Fibroblast of skin of left quadriceps (primary cell): ENCODE data around the gene ALKBH7.

ENCODE experiments used
- DNase-seq, 2 experiments: peaks; one replicate each; pipeline ENCODE4 v3.0.0-alpha.2; 2013; ENCODE audit warnings: low read depth in 2 of 2

Gene ALKBH7

GRCh38 chr19:6424195-6424938 is 51.8 kb downstream of the ALKBH7 start, which contains the start of gene KHSRP:
Gene KHSRP (minus strand): TSS chr19:6424811. CDS start chr19:6424701, 110 bp downstream.
- DNase-seq = no peak
